ENCODE data around the gene APOL2. TPM values are rescaled to one million over a fixed set of nuclear protein-coding genes. Genes with fewer than 3 reads are reported as not detected.
"Not testable (repeated sequence)": the region's sequence is repeated elsewhere in the genome, so short reads cannot be mapped to it uniquely, and the experiment has no call there.

Gene APOL2
- total RNA-seq, 2 experiments from 2014 or later = 11.8 to 12.4 TPM

GRCh38 chr22:36204632-36205015 is 34.7 kb downstream of the APOL2 start:
- DNase-seq (ENCODE audit: low spot score) = no peak
- CTCF ChIA-PET (ENCODE audit: unreplicated experiment) = no interaction called here
- H3K4me3 ChIP-seq (ENCODE audit: low read depth, low read length, poor library complexity, severe bottlenecking) = no peak overlapping the region
- H2AFZ ChIP-seq (ENCODE audit: low read length) = no peak overlapping the region
- no peak overlapping the region for H3K27ac ChIP-seq (ENCODE audit: low read depth, low read length, poor library complexity, severe bottlenecking)
- TF ChIP-seq EZH2phosphoT487 (IDR thresholded peaks at IDR 0.05; ENCODE audit: borderline replicate concordance, low read depth, low read length) (no peak), CTCF (conservative IDR thresholded peaks at IDR 0.05; ENCODE audit: low read length) (no peak)
- POLR2A ChIA-PET = interaction anchor here (0.9 to 1.0 kb wide), 2 partner anchors 27 to 34 kb away, joined by 3 to 4 read pairs; partner anchors contain the start of gene APOL2
- no peak overlapping the region for H3K4me2 ChIP-seq (ENCODE audit: low read length)
- no peaks in the 10 kb centered on the region for H3K9me2 ChIP-seq (ENCODE audit: insufficient read depth, low read length)
- intact Hi-C loops (cut with micrococcal nuclease; ENCODE audit: unreplicated experiment) = no loop called here
- no peaks in the 10 kb centered on the region for H4K20me1 ChIP-seq (ENCODE audit: insufficient read depth, low read length)
- no TSS peak for BruUV-seq (replicated peaks)
- peaks cover 12% of the 10 kb centered on the region; the same call in 1 of the 2 replicates for H3K9me3 ChIP-seq (ENCODE audit: low read length)
- no peaks in the 10 kb centered on the region for H3K36me3 ChIP-seq (ENCODE audit: insufficient read depth, low read length)
- H3K79me2 ChIP-seq (ENCODE audit: insufficient read depth, low read depth, low read length) = no peaks in the 10 kb centered on the region
- H3K4me1 ChIP-seq (ENCODE audit: insufficient read depth, low read length, poor library complexity, severe bottlenecking) = peaks cover 3% of the 10 kb centered on the region

GRCh38 chr22:36204001-36204631 is 35.2 kb downstream of the APOL2 start:
- Histone ChIP-seq H3K9me2 (ENCODE audit: insufficient read depth, low read length) (no peaks in the 10 kb centered on the region), H3K4me2 (ENCODE audit: low read length) (no peak overlapping the region), H3K4me1 (ENCODE audit: insufficient read depth, low read length, poor library complexity, severe bottlenecking) (peaks cover 3% of the 10 kb centered on the region), H3K4me3 (ENCODE audit: low read depth, low read length, poor library complexity, severe bottlenecking) (no peak overlapping the region), H4K20me1 (ENCODE audit: insufficient read depth, low read length) (no peaks in the 10 kb centered on the region), H3K79me2 (ENCODE audit: insufficient read depth, low read depth, low read length) (no peaks in the 10 kb centered on the region), H3K36me3 (ENCODE audit: insufficient read depth, low read length) (no peaks in the 10 kb centered on the region), H3K27ac (ENCODE audit: low read depth, low read length, poor library complexity, severe bottlenecking) (no peak overlapping the region), H3K9me3 (ENCODE audit: low read length) (peaks cover 8% of the 10 kb centered on the region; the same call in 1 of the 2 replicates), H2AFZ (ENCODE audit: low read length) (no peak overlapping the region)
- TF ChIP-seq CTCF (conservative IDR thresholded peaks at IDR 0.05; ENCODE audit: low read length) (no peak), EZH2phosphoT487 (IDR thresholded peaks at IDR 0.05; ENCODE audit: borderline replicate concordance, low read depth, low read length) (no peak)
- DNase-seq (ENCODE audit: low spot score) = no peak
- CTCF ChIA-PET (ENCODE audit: unreplicated experiment) = no interaction called here
- no TSS peak for BruUV-seq (replicated peaks)
- intact Hi-C loops (cut with micrococcal nuclease; ENCODE audit: unreplicated experiment) = no loop called here
- POLR2A ChIA-PET = interaction anchor here (0.9 to 1.0 kb wide), 2 partner anchors 26 to 35 kb away, joined by 3 to 4 read pairs; partner anchors contain the start of gene APOL2

- H3K4me3 ChIP-seq (ENCODE audit: low read depth, low read length, poor library complexity, severe bottlenecking); BruUV-seq (replicated peaks); H3K9me2 ChIP-seq (ENCODE audit: insufficient read depth, low read length); DNase-seq (ENCODE audit: low spot score); H3K79me2 ChIP-seq (ENCODE audit: insufficient read depth, low read depth, low read length); H2AFZ ChIP-seq (ENCODE audit: low read length); H3K27ac ChIP-seq (ENCODE audit: low read depth, low read length, poor library complexity, severe bottlenecking); CTCF ChIA-PET (ENCODE audit: unreplicated experiment); H4K20me1 ChIP-seq (ENCODE audit: insufficient read depth, low read length); intact Hi-C loops (cut with micrococcal nuclease; ENCODE audit: unreplicated experiment); H3K4me1 ChIP-seq (ENCODE audit: insufficient read depth, low read length, poor library complexity, severe bottlenecking); H3K9me3 ChIP-seq (ENCODE audit: low read length); H3K4me2 ChIP-seq (ENCODE audit: low read length); H3K36me3 ChIP-seq (ENCODE audit: insufficient read depth, low read length): not testable (repeated sequence)
- POLR2A ChIA-PET = interaction anchor here (0.6 kb wide), 1 partner anchor 38 kb away, joined by 5 read pairs; no protein-coding TSS in a partner anchor
These were observed 35.9 kb downstream of the APOL2 start for GRCh38 chr22:36203441-36203840.

GRCh38 chr22:36202906-36203305 is 36.4 kb downstream of the APOL2 start:
- H2AFZ ChIP-seq (ENCODE audit: low read length) = not testable (repeated sequence)
- POLR2A ChIA-PET = interaction anchor here (0.6 to 0.7 kb wide), 2 partner anchors 15 to 39 kb away, joined by 3 to 5 read pairs; no protein-coding TSS in a partner anchor

More at GRCh38 chr22:36202906-36203305, 36.4 kb downstream of the APOL2 start:
- H3K9me2 ChIP-seq (ENCODE audit: insufficient read depth, low read length); H3K79me2 ChIP-seq (ENCODE audit: insufficient read depth, low read depth, low read length); CTCF ChIA-PET (ENCODE audit: unreplicated experiment); BruUV-seq (replicated peaks); intact Hi-C loops (cut with micrococcal nuclease; ENCODE audit: unreplicated experiment); H3K4me2 ChIP-seq (ENCODE audit: low read length); H3K9me3 ChIP-seq (ENCODE audit: low read length); DNase-seq (ENCODE audit: low spot score); H3K36me3 ChIP-seq (ENCODE audit: insufficient read depth, low read length); H3K27ac ChIP-seq (ENCODE audit: low read depth, low read length, poor library complexity, severe bottlenecking); H4K20me1 ChIP-seq (ENCODE audit: insufficient read depth, low read length); H3K4me3 ChIP-seq (ENCODE audit: low read depth, low read length, poor library complexity, severe bottlenecking); H3K4me1 ChIP-seq (ENCODE audit: insufficient read depth, low read length, poor library complexity, severe bottlenecking): not testable (repeated sequence)
